Keratinocyte (primary cell): Measurements from ENCODE around the gene NMT1. TPM values are rescaled to one million over a fixed set of nuclear protein-coding genes. Genes with fewer than 3 reads are reported as not detected.

Experiments used
- DNase-seq: peaks from one replicate; pipeline ENCODE4 v3.0.0-alpha.2; 2011; ENCODE audit warnings: low read depth, missing footprints, low spot score
- FAIRE-seq: peaks from 2 replicates; lab custom pipeline; 2011; peaks lifted over from hg19 to GRCh38; lab: Jason Lieb, UNC
- H2AFZ ChIP-seq: 2 replicates; pipeline ENCODE4 v1.6.0; 2012; ENCODE audit warnings: low read length, control low read depth, inconsistent platforms; ENCODE audit not compliant: control insufficient read depth
- H3K27ac ChIP-seq: 2 replicates; pipeline ENCODE4 v1.5.1; 2011; ENCODE audit warnings: low read length; ENCODE audit not compliant: control insufficient read depth, insufficient read depth
- H3K27me3 ChIP-seq: 3 replicates; pipeline ENCODE4 v1.6.0; 2011; ENCODE audit warnings: low read length; ENCODE audit not compliant: control insufficient read depth, insufficient read depth; ENCODE audit errors: extremely low read depth
- H3K36me3 ChIP-seq, 2 experiments: 2 replicates in 1 of 2; 3 replicates in 1 of 2; pipeline ENCODE4 v1.5.1; 2011; ENCODE audit warnings: low read length in 2 of 2, mild to moderate bottlenecking in 1 of 2; ENCODE audit not compliant: control insufficient read depth in 2 of 2, insufficient read depth in 2 of 2; ENCODE audit errors: extremely low read depth in 1 of 2
- H3K4me1 ChIP-seq: 3 replicates; pipeline ENCODE4 v1.5.1; 2011; ENCODE audit warnings: low read length; ENCODE audit not compliant: control insufficient read depth, insufficient read depth; ENCODE audit errors: extremely low read depth
- H3K4me2 ChIP-seq: 3 replicates; pipeline ENCODE4 v1.6.0; 2011; ENCODE audit warnings: low read depth, low read length; ENCODE audit not compliant: control insufficient read depth, insufficient read depth; ENCODE audit errors: extremely low read depth
- H3K4me3 ChIP-seq, 3 experiments: fragments of 200-600 bp in 1 of 3; sonication (generic) in 1 of 3; 2 replicates in 2 of 3; 3 replicates in 1 of 3; pipeline ENCODE4 v1.5.1; 2011 to 2016; ENCODE audit warnings: low read length in 3 of 3, mild to moderate bottlenecking in 3 of 3, control low read depth in 2 of 3, inconsistent platforms in 1 of 3, low read depth in 1 of 3, mixed read lengths in 1 of 3, mixed run types in 1 of 3, moderate library complexity in 1 of 3; ENCODE audit not compliant: control insufficient read depth in 2 of 3, insufficient read depth in 2 of 3; ENCODE audit errors: extremely low read depth in 1 of 3
- H3K79me2 ChIP-seq: 2 replicates; pipeline ENCODE4 v1.6.0; 2012; ENCODE audit warnings: low read length; ENCODE audit not compliant: control insufficient read depth, insufficient read depth
- H3K9ac ChIP-seq: 3 replicates; pipeline ENCODE4 v1.6.0; 2011; ENCODE audit warnings: low read length; ENCODE audit not compliant: control insufficient read depth, insufficient read depth; ENCODE audit errors: extremely low read depth
- H3K9me1 ChIP-seq: 3 replicates; pipeline ENCODE4 v1.6.0; 2011; ENCODE audit warnings: low read length; ENCODE audit not compliant: control insufficient read depth, insufficient read depth; ENCODE audit errors: extremely low read depth
- H3K9me3 ChIP-seq: 2 replicates; pipeline ENCODE4 v1.5.1; 2012; ENCODE audit warnings: low read depth, low read length; ENCODE audit not compliant: control insufficient read depth
- H4K20me1 ChIP-seq: 3 replicates; pipeline ENCODE4 v1.6.0; 2011; ENCODE audit warnings: low read length; ENCODE audit not compliant: control insufficient read depth, insufficient read depth; ENCODE audit errors: extremely low read depth
- CTCF ChIP-seq, 3 experiments: IDR thresholded peaks in 1 of 3; conservative IDR thresholded peaks in 1 of 3; optimal IDR thresholded peaks in 1 of 3; 2 replicates in 2 of 3; 3 replicates in 1 of 3; pipeline versions ENCODE3 to v1.5.1; 2011; ENCODE audit warnings: low read length in 3 of 3, mild to moderate bottlenecking in 3 of 3, moderate library complexity in 2 of 3, control low read depth in 1 of 3, inconsistent platforms in 1 of 3; ENCODE audit not compliant: insufficient read depth in 2 of 3; ENCODE audit errors: extremely low read depth in 1 of 3
- EZH2 ChIP-seq: IDR thresholded peaks from one replicate; pipeline ENCODE4 v1.6.1; 2012; ENCODE audit warnings: inconsistent platforms, mild to moderate bottlenecking, low read length, moderate library complexity
- dilution Hi-C: fragments of 300-500 bp; cut with MboI; formaldehyde crosslinking; loops from one replicate; pipeline ENCODE4 v1.7.0; 2020; ENCODE audit warnings: low sequenced_read_pairs; ENCODE audit not compliant: extremely low pct_ligation_motif_present
- polyA plus RNA-seq, 5 experiments: library from polyadenylated mRNA; depleted of rRNA in 3 of 5; stranded (reverse) in 3 of 5; stranded (forward) in 1 of 5; unstranded in 1 of 5; fragments of >200 nt; gene quantifications; 1 replicate in 1 of 5; 2 replicates in 3 of 5; 3 replicates in 1 of 5; pipeline versions ENCODE4 v1.2.1 to v1.2.3, GENCODE V29; 2011 to 2012; ENCODE audit warnings: missing spikeins in 2 of 5, low read depth in 1 of 5, low replicate concordance in 1 of 5

The NMT1 gene
- polyA plus RNA-seq, 1 donor (not counting 4 experiments of a cell fraction or from before 2014, with no cell fraction given): 101 TPM

- DNase-seq (no peak), FAIRE-seq (no peak)
- Histone ChIP-seq H3K27me3 (no peaks in the 10 kb centered on the region), H3K4me1 (peaks cover 31% of the 10 kb centered on the region), H3K9me1 (no peaks in the 10 kb centered on the region), H3K36me3 (peaks cover 45 to 48% of the 10 kb centered on the region in 2 experiments), H3K4me3 (no peak overlapping the region), H3K9ac (peak overlapping the region; percentile 53), H3K9me3 (peaks cover 4% of the 10 kb centered on the region), H3K79me2 (peaks cover 4% of the 10 kb centered on the region), H4K20me1 (no peaks in the 10 kb centered on the region), H3K4me2 (peak overlapping the region; percentile 47), H2AFZ (no peak overlapping the region), H3K27ac (peak overlapping the region; percentile 75)
- TF ChIP-seq EZH2 (no peak), CTCF (optimal IDR thresholded peaks at IDR 0.05 in 1 of 3, IDR thresholded peaks at IDR 0.05 in 1 of 3, conservative IDR thresholded peaks at IDR 0.05 in 1 of 3; ENCODE audit: extremely low read depth in 1 of 3, insufficient read depth in 2 of 3, low read length in 3 of 3) (no peak)
- dilution Hi-C loops: no loop called here
Measured at GRCh38 chr17:45093444-45094110, 32.5 kb downstream of the NMT1 start.

GRCh38 chr17:45096141-45096540 is 35.0 kb downstream of the NMT1 start:
- DNase-seq (no peak), FAIRE-seq (no peak)
- H3K9me3 ChIP-seq: peaks cover 4% of the 10 kb centered on the region
- H3K36me3 ChIP-seq: peaks cover 40 to 49% of the 10 kb centered on the region in 2 experiments
- no peaks in the 10 kb centered on the region for H4K20me1 ChIP-seq
- H3K4me3 ChIP-seq: no peak overlapping the region
- no peak overlapping the region for H3K4me2 ChIP-seq
- H2AFZ ChIP-seq: no peak overlapping the region
- TF ChIP-seq EZH2 (no peak), CTCF (optimal IDR thresholded peaks at IDR 0.05 in 1 of 3, IDR thresholded peaks at IDR 0.05 in 1 of 3, conservative IDR thresholded peaks at IDR 0.05 in 1 of 3; ENCODE audit: extremely low read depth in 1 of 3, insufficient read depth in 2 of 3, low read length in 3 of 3) (peak; percentile 54 to 61 (median 57))
- no peak overlapping the region for H3K27ac ChIP-seq
- H3K27me3 ChIP-seq: no peaks in the 10 kb centered on the region
- no peak overlapping the region for H3K9ac ChIP-seq
- no peaks in the 10 kb centered on the region for H3K79me2 ChIP-seq
- dilution Hi-C loops: no loop called here
- H3K4me1 ChIP-seq: peaks cover 36% of the 10 kb centered on the region
- H3K9me1 ChIP-seq: no peaks in the 10 kb centered on the region
